ENCODE measurements around the gene BAX. TPM values are rescaled to one million over a fixed set of nuclear protein-coding genes. Genes with fewer than 3 reads are reported as not detected.

The BAX gene
- total and polyA plus RNA-seq, 9 of the 15 experiments (the other 6 are each of a cell fraction or from before 2014, with no cell fraction given) = 3.2 to 95.4 (median 44.5) TPM

DNA sequence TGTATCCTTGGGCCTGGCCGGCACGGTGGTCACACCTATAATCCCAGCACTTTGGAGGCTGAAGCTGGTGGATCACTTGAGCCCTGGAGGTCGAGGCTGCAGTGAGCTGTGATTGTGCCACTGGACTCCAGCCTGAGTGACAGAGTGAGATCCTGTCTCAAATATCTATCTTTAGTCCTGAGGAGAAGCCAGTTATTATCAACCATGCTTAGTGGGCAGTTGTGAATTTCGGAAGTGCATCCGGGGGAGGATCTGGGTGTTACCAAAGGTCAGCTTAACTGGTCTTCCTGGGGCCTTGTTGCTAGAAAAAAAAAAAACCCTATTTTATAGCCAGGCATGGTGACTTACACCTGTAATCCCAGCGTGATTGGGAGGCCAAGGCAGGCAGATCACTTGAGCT is 11.6 kb upstream of the BAX start (continued):
- no peak for TF ChIP-seq DNMT1 (IDR thresholded peaks at IDR 0.05)
- TF ChIP-seq MEF2A (IDR thresholded peaks at IDR 0.05; ENCODE audit: control insufficient read depth, low read depth, low read length) = no peak
- TF ChIP-seq, protein P1, sequence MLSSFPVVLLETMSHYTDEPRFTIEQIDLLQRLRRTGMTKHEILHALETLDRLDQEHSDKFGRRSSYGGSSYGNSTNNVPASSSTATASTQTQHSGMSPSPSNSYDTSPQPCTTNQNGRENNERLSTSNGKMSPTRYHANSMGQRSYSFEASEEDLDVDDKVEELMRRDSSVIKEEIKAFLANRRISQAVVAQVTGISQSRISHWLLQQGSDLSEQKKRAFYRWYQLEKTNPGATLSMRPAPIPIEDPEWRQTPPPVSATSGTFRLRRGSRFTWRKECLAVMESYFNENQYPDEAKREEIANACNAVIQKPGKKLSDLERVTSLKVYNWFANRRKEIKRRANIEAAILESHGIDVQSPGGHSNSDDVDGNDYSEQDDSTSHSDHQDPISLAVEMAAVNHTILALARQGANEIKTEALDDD (IDR thresholded peaks at IDR 0.05) = 0 out of 2 replicates have a peak, but pooled peaks have one; percentile 19
- TF ChIP-seq MYC (IDR thresholded peaks at IDR 0.05; ENCODE audit: low read depth, low read length) = no peak
- TF ChIP-seq MYC (CRISPR knock-in tag; IDR thresholded peaks at IDR 0.05; ENCODE audit: borderline replicate concordance, low read depth) = no peak
- TF ChIP-seq EGR1 (conservative IDR thresholded peaks at IDR 0.05) = 0 out of 2 replicates have a peak, but pooled peaks have one; percentile 15
- 0 out of 4 replicates have a peak, but pooled peaks of 1 of the 2 experiments have one; percentile 11 for TF ChIP-seq RCOR1 (IDR thresholded peaks at IDR 0.05; ENCODE audit: borderline replicate concordance in 1 of 2, low read depth in 2 of 2, low read length in 2 of 2)
- no peak for TF ChIP-seq NFE2 (IDR thresholded peaks at IDR 0.05; ENCODE audit: low read depth)
- TF ChIP-seq, protein P2, sequence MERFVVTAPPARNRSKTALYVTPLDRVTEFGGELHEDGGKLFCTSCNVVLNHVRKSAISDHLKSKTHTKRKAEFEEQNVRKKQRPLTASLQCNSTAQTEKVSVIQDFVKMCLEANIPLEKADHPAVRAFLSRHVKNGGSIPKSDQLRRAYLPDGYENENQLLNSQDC (CRISPR knock-in tag; IDR thresholded peaks at IDR 0.05) = no peak
- peak; percentile 31; the same call in 1 of the 2 replicates for TF ChIP-seq ZNF384 (IDR thresholded peaks at IDR 0.05; ENCODE audit: low read depth, low read length)
- no peak for TF ChIP-seq CEBPB (tag; IDR thresholded peaks at IDR 0.05)
- TF ChIP-seq, protein P3, sequence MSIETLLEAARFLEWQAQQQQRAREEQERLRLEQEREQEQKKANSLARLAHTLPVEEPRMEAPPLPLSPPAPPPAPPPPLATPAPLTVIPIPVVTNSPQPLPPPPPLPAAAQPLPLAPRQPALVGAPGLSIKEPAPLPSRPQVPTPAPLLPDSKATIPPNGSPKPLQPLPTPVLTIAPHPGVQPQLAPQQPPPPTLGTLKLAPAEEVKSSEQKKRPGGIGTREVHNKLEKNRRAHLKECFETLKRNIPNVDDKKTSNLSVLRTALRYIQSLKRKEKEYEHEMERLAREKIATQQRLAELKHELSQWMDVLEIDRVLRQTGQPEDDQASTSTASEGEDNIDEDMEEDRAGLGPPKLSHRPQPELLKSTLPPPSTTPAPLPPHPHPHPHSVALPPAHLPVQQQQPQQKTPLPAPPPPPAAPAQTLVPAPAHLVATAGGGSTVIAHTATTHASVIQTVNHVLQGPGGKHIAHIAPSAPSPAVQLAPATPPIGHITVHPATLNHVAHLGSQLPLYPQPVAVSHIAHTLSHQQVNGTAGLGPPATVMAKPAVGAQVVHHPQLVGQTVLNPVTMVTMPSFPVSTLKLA (conservative IDR thresholded peaks at IDR 0.05) = no peak
- no peak for TF ChIP-seq BACH1 (tag; IDR thresholded peaks at IDR 0.05)
- no peak for TF ChIP-seq NFE2L1 (tag; IDR thresholded peaks at IDR 0.05; ENCODE audit: borderline replicate concordance, low read depth)
- TF ChIP-seq STAT5B (CRISPR knock-in tag; IDR thresholded peaks at IDR 0.05) = no peak
- no peak for TF ChIP-seq LARP7 (IDR thresholded peaks at IDR 0.05)
- TF ChIP-seq MYBL2 (IDR thresholded peaks at IDR 0.05; ENCODE audit: low read depth) = no peak
- TF ChIP-seq MYBL2 (CRISPR knock-in tag; IDR thresholded peaks at IDR 0.05; ENCODE audit: borderline replicate concordance) = no peak
- no peak for TF ChIP-seq NR2C2 (CRISPR knock-in tag; IDR thresholded peaks at IDR 0.05)
- TF ChIP-seq NR2C2 (tag; IDR thresholded peaks at IDR 0.05) = peak; percentile 67
- TF ChIP-seq, protein P4, sequence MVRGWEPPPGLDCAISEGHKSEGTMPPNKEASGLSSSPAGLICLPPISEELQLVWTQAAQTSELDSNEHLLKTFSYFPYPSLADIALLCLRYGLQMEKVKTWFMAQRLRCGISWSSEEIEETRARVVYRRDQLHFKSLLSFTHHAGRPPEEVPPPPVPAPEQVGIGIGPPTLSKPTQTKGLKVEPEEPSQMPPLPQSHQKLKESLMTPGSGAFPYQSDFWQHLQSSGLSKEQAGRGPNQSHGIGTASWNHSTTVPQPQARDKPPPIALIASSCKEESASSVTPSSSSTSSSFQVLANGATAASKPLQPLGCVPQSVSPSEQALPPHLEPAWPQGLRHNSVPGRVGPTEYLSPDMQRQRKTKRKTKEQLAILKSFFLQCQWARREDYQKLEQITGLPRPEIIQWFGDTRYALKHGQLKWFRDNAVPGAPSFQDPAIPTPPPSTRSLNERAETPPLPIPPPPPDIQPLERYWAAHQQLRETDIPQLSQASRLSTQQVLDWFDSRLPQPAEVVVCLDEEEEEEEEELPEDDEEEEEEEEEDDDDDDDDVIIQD (CRISPR knock-in tag; IDR thresholded peaks at IDR 0.05) = no peak
- no peak for TF ChIP-seq ZNF436 (CRISPR knock-in tag; IDR thresholded peaks at IDR 0.05)
- TF ChIP-seq HLTF (IDR thresholded peaks at IDR 0.05) = no peak
- TF ChIP-seq, protein P5, sequence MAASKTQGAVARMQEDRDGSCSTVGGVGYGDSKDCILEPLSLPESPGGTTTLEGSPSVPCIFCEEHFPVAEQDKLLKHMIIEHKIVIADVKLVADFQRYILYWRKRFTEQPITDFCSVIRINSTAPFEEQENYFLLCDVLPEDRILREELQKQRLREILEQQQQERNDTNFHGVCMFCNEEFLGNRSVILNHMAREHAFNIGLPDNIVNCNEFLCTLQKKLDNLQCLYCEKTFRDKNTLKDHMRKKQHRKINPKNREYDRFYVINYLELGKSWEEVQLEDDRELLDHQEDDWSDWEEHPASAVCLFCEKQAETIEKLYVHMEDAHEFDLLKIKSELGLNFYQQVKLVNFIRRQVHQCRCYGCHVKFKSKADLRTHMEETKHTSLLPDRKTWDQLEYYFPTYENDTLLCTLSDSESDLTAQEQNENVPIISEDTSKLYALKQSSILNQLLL (CRISPR knock-in tag; IDR thresholded peaks at IDR 0.05; ENCODE audit: borderline replicate concordance) = no peak
- no peak for TF ChIP-seq FOXM1 (IDR thresholded peaks at IDR 0.05; ENCODE audit: low read depth)
- TF ChIP-seq FOXM1 (CRISPR knock-in tag; IDR thresholded peaks at IDR 0.05; ENCODE audit: low read depth) = no peak
